NT2/D1 (cell line): ENCODE results near the gene SCAP.

Source experiments
- DNase-seq: peaks from one replicate; pipeline ENCODE4 v3.0.0-alpha.2; 2011; ENCODE audit warnings: low read depth, low spot score
- H3K27me3 ChIP-seq: 2 replicates; pipeline ENCODE4 v1.6.0; 2011; ENCODE audit warnings: mild to moderate bottlenecking; ENCODE audit not compliant: insufficient read length, insufficient read depth
- H3K36me3 ChIP-seq: 2 replicates; pipeline ENCODE4 v1.6.1; 2011; ENCODE audit warnings: mild to moderate bottlenecking, low read length, mixed read lengths; ENCODE audit not compliant: insufficient read depth, insufficient read length
- H3K4me1 ChIP-seq: 2 replicates; pipeline ENCODE4 v1.5.1; 2011; ENCODE audit not compliant: insufficient read depth, insufficient read length
- H3K4me3 ChIP-seq: 2 replicates; pipeline ENCODE4 v1.5.1; 2011; ENCODE audit warnings: low read depth; ENCODE audit not compliant: insufficient read length
- H3K9ac ChIP-seq: 2 replicates; pipeline ENCODE4 v1.6.0; 2011; ENCODE audit warnings: low read depth; ENCODE audit not compliant: insufficient read length
- H3K9me3 ChIP-seq: 2 replicates; pipeline ENCODE4 v1.5.1; 2011; ENCODE audit warnings: mild to moderate bottlenecking, low read length; ENCODE audit not compliant: insufficient read depth
- SUZ12 ChIP-seq: IDR thresholded peaks from 2 replicates; pipeline ENCODE4 v1.6.1; 2011; ENCODE audit not compliant: insufficient read length, insufficient read depth; ENCODE audit errors: extremely low read depth
- YY1 ChIP-seq: IDR thresholded peaks from 2 replicates; pipeline ENCODE4 v1.6.1; 2011; ENCODE audit not compliant: insufficient read length, insufficient read depth
- ZNF274 ChIP-seq: IDR thresholded peaks from 2 replicates; pipeline ENCODE4 v1.6.1; 2011; ENCODE audit warnings: mild to moderate bottlenecking, low read depth, low read length

Gene SCAP

DNA sequence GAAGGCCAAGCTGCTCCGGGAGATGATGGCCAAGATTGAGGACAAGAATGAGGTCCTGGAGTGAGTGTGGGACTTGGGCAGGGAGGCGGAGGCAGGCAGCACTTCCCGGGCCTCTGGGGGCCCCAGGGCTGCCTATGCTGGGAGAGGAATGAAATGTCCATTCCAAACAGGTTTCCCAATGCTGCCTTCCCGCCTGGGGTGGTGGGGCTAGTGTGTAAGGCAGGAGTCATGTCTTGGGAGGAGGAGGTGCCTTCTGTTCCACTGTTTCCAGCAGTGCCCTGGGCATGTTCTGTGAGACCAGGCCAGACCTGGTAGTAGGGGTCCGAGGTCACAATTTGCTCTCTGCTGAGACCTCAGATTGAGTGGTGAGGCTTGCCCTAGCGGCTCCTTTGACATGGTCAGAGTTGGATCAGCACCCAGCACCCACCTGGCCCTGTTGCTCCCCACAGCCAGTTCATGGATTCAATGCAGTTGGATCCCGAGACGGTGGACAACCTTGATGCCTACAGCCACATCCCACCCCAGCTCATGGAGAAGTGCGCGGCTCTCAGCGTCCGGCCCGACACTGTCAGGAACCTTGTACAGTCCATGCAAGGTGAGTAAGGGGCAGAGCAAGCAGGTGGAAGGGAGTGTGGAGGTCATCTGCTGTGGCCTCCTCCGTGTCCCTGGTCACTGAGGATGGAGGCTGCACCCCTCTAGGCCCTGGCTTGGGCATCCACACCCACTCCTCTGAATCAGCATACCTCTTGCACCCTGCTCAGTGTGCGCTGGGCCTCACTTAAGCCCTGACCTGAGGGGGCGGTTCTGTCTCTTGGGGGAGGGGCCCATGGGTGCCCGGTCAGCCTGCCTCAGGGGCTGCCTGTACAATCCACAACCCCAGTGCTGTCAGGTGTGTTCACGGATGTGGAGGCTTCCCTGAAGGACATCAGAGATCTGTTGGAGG is 67.6 kb downstream of the SCAP start:
- Histone ChIP-seq H3K9ac (no peak overlapping the region), H3K27me3 (no peaks in the 10 kb centered on the region), H3K4me1 (peaks cover 4% of the 10 kb centered on the region), H3K9me3 (no peaks in the 10 kb centered on the region), H3K36me3 (peaks cover 76% of the 10 kb centered on the region), H3K4me3 (no peak overlapping the region)
- DNase-seq: no peak
- TF ChIP-seq YY1: no peak
- no peak for TF ChIP-seq ZNF274
- TF ChIP-seq SUZ12: no peak

DNA sequence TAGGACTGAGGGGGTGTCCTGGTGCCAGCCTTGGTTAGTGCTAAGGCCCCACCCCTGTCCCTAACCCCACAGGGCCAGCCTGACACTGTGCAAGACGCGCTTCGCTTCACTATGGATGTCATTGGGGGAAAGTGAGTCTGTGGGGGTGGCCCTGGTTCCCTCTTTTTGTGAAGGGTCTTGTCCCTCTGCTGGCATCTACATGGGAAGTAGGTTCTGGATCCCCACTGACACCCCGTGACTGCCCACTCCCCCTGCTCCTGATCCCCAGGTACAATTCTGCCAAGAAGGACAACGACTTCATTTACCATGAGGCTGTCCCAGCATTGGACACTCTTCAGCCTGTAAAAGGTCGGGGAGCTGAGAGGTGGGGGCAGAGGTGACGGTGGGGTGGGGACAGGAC is 68.5 kb downstream of the SCAP start:
- H3K36me3 ChIP-seq: peaks cover 66% of the 10 kb centered on the region
- H3K9me3 ChIP-seq: no peaks in the 10 kb centered on the region
- peaks cover 4% of the 10 kb centered on the region for H3K4me1 ChIP-seq
- no peak overlapping the region for H3K9ac ChIP-seq
- H3K27me3 ChIP-seq: no peaks in the 10 kb centered on the region
- TF ChIP-seq SUZ12: no peak
- TF ChIP-seq ZNF274: no peak
- no peak for TF ChIP-seq YY1
- DNase-seq: no peak
- no peak overlapping the region for H3K4me3 ChIP-seq

DNA sequence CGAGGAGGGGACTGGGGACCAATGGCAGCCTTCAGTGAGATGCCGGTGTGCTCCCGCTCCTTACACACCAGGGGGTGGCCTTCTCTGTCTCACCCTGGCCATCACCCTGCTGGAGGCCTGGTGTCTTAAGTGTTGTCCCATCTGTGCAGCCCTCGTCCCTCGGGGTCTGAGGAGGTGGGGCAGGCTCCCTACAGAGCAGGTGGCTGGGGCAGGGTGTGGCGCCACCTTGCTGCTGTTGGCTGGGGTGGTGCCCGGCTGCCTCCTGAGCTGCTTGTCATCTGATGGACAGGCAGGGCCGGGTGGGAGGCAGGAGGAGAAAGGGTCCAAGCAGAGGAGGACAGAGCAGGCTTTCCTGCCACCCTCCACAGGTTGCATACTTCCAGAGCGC is 69.0 kb downstream of the SCAP start:
- H3K4me1 ChIP-seq: peaks cover 4% of the 10 kb centered on the region
- DNase-seq: no peak
- H3K27me3 ChIP-seq: no peaks in the 10 kb centered on the region
- no peak for TF ChIP-seq ZNF274
- no peak for TF ChIP-seq SUZ12
- TF ChIP-seq YY1: no peak
- H3K9me3 ChIP-seq: no peaks in the 10 kb centered on the region
- no peak overlapping the region for H3K4me3 ChIP-seq
- peaks cover 63% of the 10 kb centered on the region for H3K36me3 ChIP-seq
- no peak overlapping the region for H3K9ac ChIP-seq

DNA sequence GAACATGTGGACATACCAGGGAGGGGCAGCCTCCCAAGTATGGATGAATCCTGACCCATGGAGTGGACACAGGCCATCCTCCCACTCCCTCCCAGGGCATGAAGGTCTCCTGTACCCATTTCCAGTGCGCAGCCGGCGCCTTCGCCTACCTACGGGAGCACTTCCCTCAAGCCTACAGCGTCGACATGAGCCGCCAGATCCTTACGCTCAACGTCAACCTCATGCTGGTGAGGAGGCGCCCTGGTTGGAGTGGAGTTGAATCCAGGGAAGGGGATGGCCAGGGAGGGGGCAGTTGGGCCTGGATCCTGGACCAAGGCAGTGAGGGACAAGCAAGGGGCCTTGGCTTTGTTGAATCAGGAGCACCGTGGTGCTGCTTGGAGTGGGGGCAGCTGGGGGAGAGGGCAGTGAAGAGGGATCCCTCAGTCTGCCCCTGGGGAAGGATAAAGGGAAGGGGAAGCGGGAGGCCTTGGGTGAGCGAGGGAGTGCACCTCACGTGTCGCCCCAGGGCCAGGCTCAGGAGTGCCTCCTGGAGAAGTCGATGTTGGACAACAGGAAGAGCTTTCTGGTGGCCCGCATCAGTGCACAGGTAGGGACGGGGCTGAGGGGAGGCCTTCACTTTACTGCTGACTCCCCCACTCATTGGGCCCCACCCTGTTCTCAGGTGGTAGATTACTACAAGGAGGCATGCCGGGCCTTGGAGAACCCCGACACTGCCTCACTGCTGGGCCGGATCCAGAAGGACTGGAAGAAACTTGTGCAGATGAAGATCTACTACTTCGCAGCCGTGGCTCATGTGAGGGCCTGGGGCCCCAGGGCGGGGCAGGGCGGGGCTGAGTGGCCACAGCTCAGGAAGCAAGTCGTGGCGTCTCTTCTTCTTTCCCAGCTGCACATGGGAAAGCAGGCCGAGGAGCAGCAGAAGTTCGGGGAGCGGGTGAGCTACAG is 69.7 kb downstream of the SCAP start:
- TF ChIP-seq YY1 (no peak), SUZ12 (no peak), ZNF274 (no peak)
- no peak for DNase-seq
- H3K9me3 ChIP-seq: no peaks in the 10 kb centered on the region
- no peaks in the 10 kb centered on the region for H3K27me3 ChIP-seq
- no peak overlapping the region for H3K4me3 ChIP-seq
- peaks cover 4% of the 10 kb centered on the region for H3K4me1 ChIP-seq
- peaks cover 59% of the 10 kb centered on the region for H3K36me3 ChIP-seq
- no peak overlapping the region for H3K9ac ChIP-seq

DNA sequence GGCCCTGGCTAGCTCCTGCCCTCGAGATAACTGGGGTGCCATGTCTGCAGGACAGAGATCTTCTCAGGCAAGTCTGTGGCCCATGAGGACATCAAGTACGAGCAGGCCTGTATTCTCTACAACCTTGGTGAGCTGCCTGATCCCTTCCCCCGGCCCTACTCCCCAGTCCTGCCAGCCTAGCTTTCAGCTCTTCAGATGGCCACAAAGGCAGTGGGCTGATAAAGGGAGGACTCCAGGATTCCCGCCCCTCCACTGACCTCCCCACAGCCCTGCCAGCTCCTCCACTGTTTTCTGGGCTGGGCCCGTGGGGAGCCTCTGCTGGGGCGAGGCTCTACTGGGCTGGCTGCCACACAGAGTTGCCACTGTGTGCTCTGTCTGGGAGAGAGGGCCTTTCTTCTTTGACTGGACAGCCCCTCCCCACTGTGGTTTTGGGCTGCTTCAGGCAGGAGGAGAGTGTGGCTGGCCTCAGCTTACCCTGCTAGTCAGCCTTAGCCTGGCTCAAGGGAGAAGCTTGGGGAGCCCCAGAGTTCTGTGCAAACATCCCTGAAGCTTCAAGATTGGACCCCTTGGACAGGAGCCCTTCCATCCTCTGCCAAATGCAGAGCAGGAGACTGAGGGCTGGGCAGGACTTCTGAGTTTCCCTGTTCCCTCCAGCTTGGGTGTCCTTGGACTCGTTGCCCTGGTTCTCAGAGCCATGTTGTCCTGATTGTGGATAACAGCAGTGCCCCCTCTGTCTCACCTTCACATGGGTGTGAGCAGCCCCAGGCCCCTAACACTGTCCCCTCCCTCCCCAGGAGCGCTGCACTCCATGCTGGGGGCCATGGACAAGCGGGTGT is 70.6 kb downstream of the SCAP start:
- no peak overlapping the region for H3K9ac ChIP-seq
- TF ChIP-seq YY1: no peak
- TF ChIP-seq SUZ12: no peak
- no peak for TF ChIP-seq ZNF274
- H3K36me3 ChIP-seq: peaks cover 59% of the 10 kb centered on the region
- DNase-seq: no peak
- no peak overlapping the region for H3K4me3 ChIP-seq
- peaks cover 4% of the 10 kb centered on the region for H3K4me1 ChIP-seq
- no peaks in the 10 kb centered on the region for H3K9me3 ChIP-seq
- H3K27me3 ChIP-seq: no peaks in the 10 kb centered on the region

DNA sequence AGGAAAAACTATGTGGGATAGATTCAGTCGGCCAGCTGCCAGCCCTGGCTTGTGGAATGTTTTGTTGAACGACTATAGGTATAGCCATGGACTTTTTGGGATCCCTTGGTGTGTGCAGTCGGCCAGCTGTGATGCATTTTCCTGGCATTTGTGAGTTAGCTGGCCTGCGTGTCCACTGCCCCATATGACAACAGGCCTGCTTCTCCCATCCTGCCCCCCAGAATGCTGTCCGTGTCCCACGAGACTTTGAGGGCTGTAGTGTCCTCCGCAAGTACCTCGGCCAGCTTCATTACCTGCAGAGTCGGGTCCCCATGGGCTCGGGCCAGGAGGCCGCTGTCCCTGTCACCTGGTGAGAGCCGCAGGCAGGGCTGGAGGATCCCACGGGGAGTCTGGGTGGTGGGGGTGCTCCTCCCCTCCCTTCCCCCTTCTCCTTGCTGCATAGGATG is 71.3 kb downstream of the SCAP start:
- Histone ChIP-seq H3K9ac (no peak overlapping the region), H3K36me3 (peaks cover 54% of the 10 kb centered on the region), H3K9me3 (no peaks in the 10 kb centered on the region), H3K27me3 (no peaks in the 10 kb centered on the region), H3K4me3 (no peak overlapping the region), H3K4me1 (peaks cover 4% of the 10 kb centered on the region)
- no peak for DNase-seq
- TF ChIP-seq ZNF274: no peak
- no peak for TF ChIP-seq SUZ12
- no peak for TF ChIP-seq YY1
